HG02885 (cell line): ENCODE measurements around the gene MAP3K15.
"Not testable (repeated sequence)": the region's sequence is repeated elsewhere in the genome, so short reads cannot be mapped to it uniquely, and the experiment has no call there.

Experiments
- ATAC-seq: cut with Tn5 transposase; IDR thresholded peaks from one replicate; pipeline ENCODE4 v1.9.1; 2021; ENCODE audit warnings: mild to moderate bottlenecking; ENCODE audit not compliant: unreplicated experiment, poor library complexity

The MAP3K15 gene

GRCh38 chrX:19539665-19540064 is 24.4 kb upstream of the MAP3K15 start:
- no peak for ATAC-seq

GRCh38 chrX:19535476-19535875 is 20.2 kb upstream of the MAP3K15 start:
- no peak for ATAC-seq

- ATAC-seq = no peak
Observed at GRCh38 chrX:19532709-19533108, 17.4 kb upstream of the MAP3K15 start.

GRCh38 chrX:19517965-19518364 is 2.7 kb upstream of the MAP3K15 start:
- ATAC-seq = no peak

GRCh38 chrX:19515615-19516105 is 352 bp upstream of the MAP3K15 start:
- no peak for ATAC-seq

DNA sequence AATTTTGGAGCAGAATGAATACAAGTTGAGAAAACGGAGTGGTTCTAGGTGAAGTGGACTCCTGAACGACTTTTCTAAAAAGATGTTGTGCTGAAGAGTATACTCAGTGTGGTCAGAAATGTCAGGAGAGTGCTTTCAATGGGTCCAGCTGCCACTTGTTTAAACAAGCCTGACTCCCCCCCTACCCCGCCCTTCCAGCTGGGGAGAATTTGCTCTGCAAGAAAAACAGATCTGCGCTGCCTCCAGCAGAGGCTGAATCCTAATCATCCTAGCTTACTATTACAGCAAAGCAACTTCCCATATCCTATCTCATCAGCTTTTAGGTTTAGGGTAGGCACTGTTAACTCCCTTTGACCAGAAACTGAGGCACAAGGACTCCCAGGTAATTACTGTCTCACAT is 1.9 kb downstream of the MAP3K15 start:
- no peak for ATAC-seq

GRCh38 chrX:19512961-19513360 is 2.3 kb downstream of the MAP3K15 start:
- no peak for ATAC-seq

DNA sequence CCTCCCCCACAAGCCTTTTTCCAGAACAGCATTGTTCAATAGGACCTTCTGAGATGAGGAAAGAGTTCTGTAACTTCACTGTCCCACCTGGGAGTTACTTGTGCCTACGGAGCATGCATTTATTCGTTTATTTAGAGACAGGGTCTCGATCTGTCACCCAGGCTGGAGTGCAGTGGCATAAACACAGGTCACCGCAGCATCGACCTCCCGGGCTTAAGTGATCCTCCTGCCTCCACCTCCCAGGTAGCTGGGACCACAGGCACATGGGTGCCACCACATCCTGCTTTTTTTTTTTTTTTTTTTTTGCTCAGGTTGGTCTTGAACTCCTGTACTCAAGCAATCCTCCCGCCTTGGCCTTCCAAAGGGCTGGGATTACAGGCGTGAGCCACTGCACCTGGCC is 2.9 kb downstream of the MAP3K15 start:
- ATAC-seq = no peak

DNA sequence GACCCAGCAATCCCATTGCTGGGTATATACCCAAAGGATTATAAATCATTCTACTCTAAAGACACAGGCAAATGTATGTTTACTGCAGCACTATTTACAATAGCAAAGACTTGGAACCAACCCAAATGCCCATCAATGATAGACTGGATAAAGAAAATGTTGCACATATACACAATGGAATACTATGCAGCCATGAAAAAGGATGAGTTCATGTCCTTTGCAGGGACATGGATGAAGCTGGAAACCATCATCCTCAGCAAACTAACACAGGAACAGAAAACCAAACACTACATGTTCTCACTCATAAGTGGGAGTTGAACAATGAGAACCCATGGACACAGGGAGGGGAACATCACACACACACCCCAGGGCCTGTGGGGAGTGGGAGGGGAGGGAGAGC is 3.5 kb downstream of the MAP3K15 start:
- not testable (repeated sequence) for ATAC-seq

GRCh38 chrX:19496711-19497110 is 18.6 kb downstream of the MAP3K15 start:
- ATAC-seq = no peak

DNA sequence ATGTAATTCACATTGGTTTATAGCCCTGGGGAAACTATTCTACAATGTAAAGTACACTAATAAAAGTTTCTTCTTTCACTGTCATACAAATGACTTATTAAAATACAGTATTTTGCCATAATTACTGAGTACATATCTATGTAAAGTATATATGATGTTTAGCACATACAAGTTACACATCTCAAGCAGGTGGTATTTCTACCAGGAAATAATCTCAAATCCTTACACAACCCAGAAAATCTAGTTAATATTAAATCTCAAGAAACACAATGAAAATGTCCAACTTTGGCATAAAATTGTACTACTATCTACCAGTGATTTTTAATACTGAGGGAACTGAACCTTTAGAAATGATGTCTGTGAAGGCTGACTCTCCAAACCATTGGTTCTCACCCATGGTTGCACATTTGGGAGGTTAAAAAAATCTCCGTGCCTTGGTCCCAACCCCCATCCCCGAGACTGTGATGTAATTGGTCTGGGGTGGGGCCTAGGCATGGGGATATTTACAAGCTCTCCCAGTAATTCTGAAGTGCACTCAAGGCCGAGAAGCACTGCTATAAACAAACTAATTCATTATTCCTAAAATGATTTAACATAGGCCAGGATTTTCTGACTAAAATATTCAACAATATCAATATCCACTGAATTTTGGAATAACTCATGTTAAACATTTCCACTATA is 27.6 kb downstream of the MAP3K15 start:
- ATAC-seq = no peak

GRCh38 chrX:19479458-19479857 is 35.9 kb downstream of the MAP3K15 start:
- ATAC-seq = no peak

DNA sequence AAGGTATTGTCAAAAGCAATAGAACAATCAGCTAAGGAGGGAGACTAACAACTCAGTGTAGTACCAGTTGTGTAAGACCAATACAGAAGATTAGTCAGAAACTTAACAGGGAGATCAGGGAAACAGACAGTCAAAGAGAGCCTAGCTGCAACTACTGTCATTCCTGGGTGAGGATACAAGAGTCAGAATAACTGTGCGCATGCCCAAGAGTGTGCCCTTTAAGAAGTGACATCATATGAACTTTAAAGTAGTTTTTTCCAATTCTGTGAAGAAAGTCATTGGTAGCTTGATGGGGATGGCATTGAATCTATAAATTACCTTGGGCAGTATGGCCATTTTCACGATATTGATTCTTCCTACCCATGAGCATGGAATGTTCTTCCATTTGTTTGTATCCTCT is 46.9 kb downstream of the MAP3K15 start:
- not testable (repeated sequence) for ATAC-seq

DNA sequence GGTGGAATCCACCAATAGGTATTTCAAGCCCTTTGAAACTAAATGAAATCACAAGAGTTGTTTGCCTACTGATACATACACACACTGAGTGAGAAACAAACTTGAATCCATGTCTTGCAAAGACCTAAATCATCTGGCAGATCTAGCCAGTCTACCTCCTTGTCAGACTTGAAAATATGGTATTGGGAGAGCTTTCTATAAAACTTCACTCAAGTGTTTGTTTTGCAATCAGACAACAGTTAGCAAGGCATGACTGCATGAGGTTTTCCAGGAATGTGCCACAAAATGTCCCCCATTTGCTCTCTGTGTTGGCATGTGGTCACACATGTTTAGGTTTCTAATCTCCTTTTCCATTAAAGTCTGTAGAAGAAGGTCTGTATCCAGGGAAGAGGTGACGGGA is 52.4 kb downstream of the MAP3K15 start:
- no peak for ATAC-seq

DNA sequence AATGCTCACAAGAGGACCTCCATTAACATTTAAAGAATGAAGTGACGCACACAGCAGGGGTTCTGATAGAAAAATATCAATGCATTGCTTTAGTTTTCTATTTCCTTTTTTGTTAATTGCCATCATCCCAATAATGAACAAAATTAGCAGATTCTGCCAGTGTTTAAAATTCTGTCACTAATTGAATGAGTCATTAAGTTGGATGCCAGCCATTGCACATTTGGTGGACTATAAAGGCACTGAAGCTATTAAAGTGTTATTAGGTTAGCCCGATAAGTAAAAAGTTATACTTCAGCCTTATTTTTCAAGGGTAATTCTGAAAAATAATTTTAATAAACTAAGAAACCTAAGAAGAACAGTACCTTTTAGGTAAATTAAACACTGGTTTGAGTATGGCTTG is 53.1 kb downstream of the MAP3K15 start:
- no peak for ATAC-seq

DNA sequence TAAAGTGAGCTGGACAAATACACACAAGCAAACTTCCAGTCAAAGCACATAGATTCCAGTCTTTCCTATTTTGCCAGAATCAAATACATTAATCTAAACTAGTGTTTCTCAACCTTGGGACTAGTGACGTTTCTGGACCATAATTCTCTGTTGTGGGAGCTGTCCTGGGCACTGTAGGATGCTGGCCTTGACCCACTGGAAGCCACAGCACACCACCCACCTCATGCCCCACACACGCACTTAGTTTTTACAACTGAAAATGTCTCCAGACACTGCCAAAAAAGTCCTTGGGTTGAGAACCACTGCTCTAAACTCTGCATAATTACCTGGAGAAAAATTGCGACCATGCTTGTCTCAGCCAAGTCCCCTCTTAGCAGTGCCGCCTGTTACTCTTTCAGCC is 57.6 kb downstream of the MAP3K15 start:
- no peak for ATAC-seq

DNA sequence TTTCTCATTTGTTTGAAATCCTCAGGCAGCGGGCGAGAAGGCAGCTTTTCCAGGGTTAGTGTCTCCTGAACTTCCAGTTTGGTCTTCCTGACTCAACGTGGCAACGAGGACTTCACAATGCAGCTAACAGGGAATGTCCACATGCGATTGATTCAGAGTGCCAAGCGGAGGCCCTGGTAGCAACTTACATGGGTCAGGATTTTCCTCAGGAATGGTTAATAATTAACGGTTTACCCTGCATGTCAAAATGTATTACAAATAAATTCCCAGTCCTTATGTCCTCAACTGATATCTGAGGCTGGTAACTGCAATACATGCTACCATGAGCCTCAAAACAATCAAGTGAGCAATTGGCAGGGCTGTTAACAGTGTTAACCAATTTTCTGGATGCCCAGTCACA is 67.2 kb downstream of the MAP3K15 start:
- no peak for ATAC-seq

- no peak for ATAC-seq
Observed at GRCh38 chrX:19446397-19446796, 68.9 kb downstream of the MAP3K15 start.

DNA sequence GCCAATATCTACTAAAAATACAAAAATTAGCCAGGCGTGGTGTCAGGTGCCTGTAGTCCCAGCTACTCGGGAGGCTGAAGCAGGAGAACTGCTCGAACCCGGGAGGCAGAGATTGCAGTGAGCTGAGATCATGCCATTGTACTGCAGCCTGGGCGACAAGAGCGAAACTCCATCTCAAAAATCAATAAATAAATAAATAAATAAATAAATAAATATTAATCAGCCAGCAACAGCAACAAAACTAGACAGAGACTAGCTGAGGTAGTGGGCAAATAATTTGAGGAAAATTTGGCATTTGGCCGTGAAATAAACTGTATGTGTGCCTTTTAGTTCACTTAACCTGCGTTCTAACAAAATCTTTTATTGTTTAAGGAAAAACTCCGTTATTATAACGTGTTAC is 69.5 kb downstream of the MAP3K15 start:
- ATAC-seq = not testable (repeated sequence)

- ATAC-seq = no peak
Observed at GRCh38 chrX:19443869-19444526, 71.3 kb downstream of the MAP3K15 start.

- ATAC-seq = no peak
Observed at GRCh38 chrX:19440713-19441112, 74.6 kb downstream of the MAP3K15 start.

DNA sequence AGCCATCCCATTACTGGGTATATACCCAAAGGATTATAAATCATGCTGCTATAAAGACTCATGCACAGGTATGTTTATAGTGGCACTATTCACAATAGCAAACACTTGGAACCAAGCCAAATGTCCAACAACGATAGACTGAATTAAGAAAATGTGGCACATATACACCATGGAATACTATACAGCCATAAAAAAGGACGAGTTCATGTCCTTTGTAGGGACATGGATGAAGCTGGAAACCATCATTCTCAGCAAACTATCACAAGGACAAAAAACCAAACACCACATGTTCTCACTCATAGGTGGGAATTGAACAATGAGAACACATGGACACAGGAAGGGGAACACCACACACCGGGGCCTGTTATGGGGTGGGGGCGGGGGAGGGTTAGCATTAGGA is 92.6 kb downstream of the MAP3K15 start:
- ATAC-seq = not testable (repeated sequence)
